ENCODE measurements around the gene MFNG.
A peak's percentile ranks its signal among the peaks of the same experiment; 100 is the strongest.

The MFNG gene

GRCh38 chr22:37492428-37493344 is 6.5 kb upstream of the MFNG start:
- peak; percentile 75 for DNase-seq

- no peak for DNase-seq
Observed at GRCh38 chr22:37491559-37492427, 5.6 kb upstream of the MFNG start.

GRCh38 chr22:37491106-37491505 is 4.9 kb upstream of the MFNG start:
- DNase-seq, result no peak

- DNase-seq, result no peak
Observed at GRCh38 chr22:37489983-37490382, 3.8 kb upstream of the MFNG start.

DNA sequence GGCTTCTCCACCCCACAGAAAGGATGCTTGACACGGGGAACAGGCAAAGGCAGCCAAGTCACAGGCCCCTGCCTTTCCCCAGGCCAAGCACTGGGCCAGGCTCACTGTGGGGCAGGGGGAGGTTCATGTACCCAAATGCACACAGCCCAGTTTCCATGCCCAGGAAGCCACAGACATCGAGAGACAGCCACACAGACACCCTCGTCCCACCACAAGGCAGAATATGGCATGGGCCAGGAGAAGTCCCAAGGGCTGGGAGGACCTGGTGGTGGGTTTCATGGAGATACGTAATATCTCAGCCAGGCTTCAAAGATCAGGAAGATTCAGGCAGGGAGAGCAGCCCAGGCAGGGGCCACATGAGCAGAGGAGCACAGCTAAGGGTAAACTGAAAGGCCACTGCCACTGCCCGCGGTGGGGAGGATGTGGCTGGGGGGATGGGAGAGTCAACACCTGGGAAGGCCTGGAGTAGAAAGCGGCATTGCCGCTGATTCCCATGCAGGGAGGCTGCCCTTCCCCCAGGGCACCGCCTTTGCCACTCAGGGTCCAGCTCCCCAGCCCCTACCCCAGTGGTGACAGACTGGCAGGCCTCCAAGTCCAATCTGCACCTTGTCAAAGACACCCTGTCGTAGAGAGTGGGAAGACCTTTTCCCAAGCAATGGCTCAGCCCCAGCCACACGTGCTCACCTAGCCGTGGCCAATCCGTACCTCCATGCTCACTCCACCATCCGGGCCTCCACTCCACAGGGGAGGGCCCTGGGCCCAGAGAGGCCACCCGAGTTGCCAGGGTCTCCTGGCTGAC is 2.4 kb upstream of the MFNG start:
- DNase-seq, result no peak

GRCh38 chr22:37487571-37487970 is 1.4 kb upstream of the MFNG start:
- no peak for DNase-seq

- no peak for DNase-seq
Observed at GRCh38 chr22:37487129-37487528, 945 bp upstream of the MFNG start.

GRCh38 chr22:37485395-37486223 is 575 bp downstream of the MFNG start:
- DNase-seq, result peak; percentile 37

GRCh38 chr22:37484480-37485394 is 1.4 kb downstream of the MFNG start:
- peak; percentile 89 for DNase-seq

GRCh38 chr22:37483050-37483449 is 3.1 kb downstream of the MFNG start:
- DNase-seq, result peak; percentile 27

GRCh38 chr22:37482244-37482643 is 3.9 kb downstream of the MFNG start:
- DNase-seq, result no peak

GRCh38 chr22:37481347-37481907 is 4.8 kb downstream of the MFNG start:
- DNase-seq, result no peak

- no peak for DNase-seq
Observed at GRCh38 chr22:37480387-37481346, 5.5 kb downstream of the MFNG start.

DNA sequence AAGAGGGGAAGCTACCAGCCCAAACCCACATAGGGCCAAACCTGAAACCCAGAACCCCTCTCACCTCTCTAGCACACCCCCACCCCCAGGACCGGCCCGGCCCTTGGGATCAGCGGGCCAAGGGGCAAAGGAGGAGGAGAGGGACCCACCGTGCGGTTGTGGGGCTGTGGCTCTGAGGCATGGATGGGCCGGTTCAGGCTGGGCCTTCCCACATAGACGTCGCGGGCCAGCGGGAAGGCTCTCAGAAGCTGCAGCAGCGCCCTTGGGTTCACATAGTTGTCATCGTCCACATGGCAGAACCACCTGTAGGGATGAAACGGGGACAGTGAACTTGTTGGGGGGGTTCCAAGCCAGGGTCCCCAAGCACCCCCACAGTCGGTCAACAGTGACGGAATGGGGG is 7.0 kb downstream of the MFNG start:
- DNase-seq, result no peak

DNA sequence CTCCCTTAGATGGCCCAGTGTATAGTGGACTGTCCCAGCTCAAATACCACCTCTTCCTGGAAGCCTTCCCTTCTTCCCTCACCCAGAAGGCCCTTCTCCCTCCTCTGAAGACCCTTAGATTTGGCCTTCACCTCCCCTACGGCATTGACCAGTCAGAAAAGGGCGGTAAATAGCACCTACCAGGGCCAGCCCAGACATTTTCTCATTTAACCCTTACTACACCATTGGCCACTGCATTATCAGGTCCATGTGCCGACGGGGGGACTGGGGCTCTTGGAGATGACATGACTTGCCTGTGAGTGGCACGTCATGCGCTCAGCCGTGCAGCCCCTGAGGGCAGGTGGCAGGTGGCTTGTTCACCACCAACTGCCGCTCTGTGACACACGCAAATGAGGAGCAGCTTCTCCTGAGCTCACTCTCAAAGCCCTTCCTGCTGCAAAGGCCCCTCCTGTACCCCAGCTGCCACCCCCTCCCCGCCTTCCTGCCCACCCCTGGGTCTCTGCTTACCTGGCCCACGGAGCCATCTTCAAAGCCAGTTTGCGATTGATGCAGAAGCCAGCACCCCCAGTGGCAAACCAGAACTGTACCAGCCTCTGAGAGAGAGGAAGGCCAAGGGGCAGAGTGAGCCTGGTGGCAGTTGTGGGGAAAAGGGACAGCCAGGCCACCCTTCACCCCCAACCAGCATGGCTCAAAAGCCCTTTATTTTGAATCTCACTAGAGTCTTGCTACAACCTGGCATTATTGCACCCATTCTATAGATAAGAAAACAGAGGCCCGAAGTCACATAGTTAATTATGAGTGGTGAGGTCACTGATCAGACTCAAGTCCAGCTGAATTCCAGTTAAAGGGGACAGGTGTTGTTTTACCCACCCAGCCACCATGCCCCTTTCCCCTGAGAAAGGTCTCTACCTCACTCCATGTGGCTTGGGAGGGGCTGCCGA is 9.5 kb downstream of the MFNG start:
- no peak for DNase-seq

DNA sequence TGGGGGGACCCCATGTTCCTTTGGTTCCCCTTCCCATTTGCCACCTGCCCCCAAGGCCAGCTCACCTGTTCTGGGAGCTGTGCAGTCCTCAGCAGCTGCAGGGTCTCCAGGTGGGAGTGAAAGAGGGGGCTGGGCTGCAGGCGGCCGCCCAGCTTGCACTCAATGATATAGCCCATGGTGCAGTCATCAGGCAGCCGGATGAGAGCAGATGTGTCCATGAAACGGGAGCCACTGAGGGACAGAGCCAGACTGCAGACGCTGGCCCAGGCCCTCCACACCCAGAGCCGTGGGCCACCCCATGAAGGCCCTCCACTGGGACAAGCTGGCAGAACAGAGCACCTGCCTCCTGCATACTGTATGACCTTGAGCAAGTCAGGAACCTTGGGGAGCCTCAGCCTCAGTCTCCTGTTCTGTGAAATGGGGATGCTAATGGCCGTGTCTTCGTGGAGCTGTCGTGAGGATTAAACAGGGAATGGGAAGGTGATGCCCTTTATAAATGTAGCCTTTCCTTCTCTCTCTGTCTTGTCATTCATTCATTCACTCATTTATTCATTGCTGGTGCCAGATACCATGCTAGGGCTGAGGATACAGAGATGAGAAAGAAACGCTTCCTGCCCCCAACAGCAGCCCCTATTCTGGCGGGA is 11.6 kb downstream of the MFNG start:
- DNase-seq, result no peak

DNA sequence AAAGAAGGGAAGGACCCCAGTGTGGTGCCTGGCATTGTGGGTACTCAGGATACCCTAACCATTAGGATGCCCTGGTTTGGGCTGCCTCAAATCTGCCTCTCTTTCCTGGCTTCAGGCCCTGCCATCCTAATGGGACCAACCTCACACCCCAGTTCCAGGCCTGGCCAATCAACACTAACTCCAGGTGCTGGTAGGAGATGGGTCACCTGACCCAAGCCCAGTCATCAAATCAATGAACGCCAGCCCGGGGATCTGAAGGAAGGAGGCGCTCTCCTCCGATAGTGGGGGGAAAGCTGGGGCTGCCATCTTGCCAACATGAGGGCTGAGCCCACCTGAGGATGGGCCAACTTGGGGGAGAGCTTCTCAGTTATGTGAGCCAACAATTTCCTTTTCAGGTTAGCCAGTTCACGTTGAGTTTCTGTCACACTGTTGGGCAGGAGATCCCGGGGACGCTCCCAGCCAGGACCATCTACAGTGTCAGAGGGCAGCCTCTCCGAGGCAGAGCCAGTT is 12.7 kb downstream of the MFNG start:
- no peak for DNase-seq

Data from hematopoietic multipotent progenitor cell treated with erythropoietin and hydrocortisone succinate and interleukin-3 and kit ligand, for 8 days (in vitro differentiated cells).